Esophagus (tissue), 2 donors: Measurements from ENCODE around the gene PLPPR3. TPM values are rescaled to one million over a fixed set of nuclear protein-coding genes. Genes with fewer than 3 reads are reported as not detected.
"Not testable (repeated sequence)": the region's sequence is repeated elsewhere in the genome, so short reads cannot be mapped to it uniquely, and the experiment has no call there.

Source experiments
- H3K27ac ChIP-seq, 2 donors: one replicate each; pipeline ENCODE4 v1.5.1; 2013; ENCODE audit warnings: low read depth in 2 of 2, mild to moderate bottlenecking in 2 of 2, inconsistent platforms in 1 of 2, low read length in 1 of 2, moderate library complexity in 1 of 2
- H3K27me3 ChIP-seq, 2 donors: one replicate each; pipeline ENCODE4 v1.6.1; 2013; ENCODE audit warnings: low read length in 2 of 2, control low read depth in 1 of 2, mild to moderate bottlenecking in 1 of 2; ENCODE audit not compliant: insufficient read depth in 2 of 2, control insufficient read depth in 1 of 2
- H3K36me3 ChIP-seq, 2 donors: one replicate each; pipeline ENCODE4 v1.6.1; 2013; ENCODE audit warnings: low read length in 1 of 2; ENCODE audit not compliant: control insufficient read depth in 2 of 2, insufficient read depth in 2 of 2
- H3K4me1 ChIP-seq, 2 donors: one replicate each; pipeline ENCODE4 v1.6.1; 2013; ENCODE audit warnings: low read length in 1 of 2; ENCODE audit not compliant: control insufficient read depth in 2 of 2, insufficient read depth in 2 of 2
- H3K4me3 ChIP-seq, 2 donors: one replicate each; pipeline ENCODE4 v1.5.1; 2013; ENCODE audit warnings: low read length in 2 of 2, mild to moderate bottlenecking in 2 of 2, low read depth in 1 of 2, moderate library complexity in 1 of 2
- H3K9me3 ChIP-seq, 2 donors: one replicate each; pipeline ENCODE4 v1.6.1; 2013; ENCODE audit warnings: mild to moderate bottlenecking in 2 of 2, low read depth in 1 of 2, low read length in 1 of 2, moderate library complexity in 1 of 2; ENCODE audit not compliant: control insufficient read depth in 2 of 2, insufficient read depth in 1 of 2
- WGBS, 2 donors: extraction: QIAGEN DNeasy Blood & Tissue Kit; methylation state at CpG; one replicate each; pipeline ENCODE4 v1.1.7; 2013; 5-methylcytosine and 5-hydroxymethylcytosine counted together
- polyA plus RNA-seq, 2 donors: library from polyadenylated mRNA; stranded (reverse); fragments of 200-250 nt; gene quantifications; one replicate each; pipeline ENCODE4 v1.2.3, GENCODE V29; 2013
- donor health status: healthy with polysubstance abuse.
- donor health status: Bipolar disorder and iron deficiency.

The PLPPR3 gene
- polyA plus RNA-seq, 2 donors: not detected

DNA sequence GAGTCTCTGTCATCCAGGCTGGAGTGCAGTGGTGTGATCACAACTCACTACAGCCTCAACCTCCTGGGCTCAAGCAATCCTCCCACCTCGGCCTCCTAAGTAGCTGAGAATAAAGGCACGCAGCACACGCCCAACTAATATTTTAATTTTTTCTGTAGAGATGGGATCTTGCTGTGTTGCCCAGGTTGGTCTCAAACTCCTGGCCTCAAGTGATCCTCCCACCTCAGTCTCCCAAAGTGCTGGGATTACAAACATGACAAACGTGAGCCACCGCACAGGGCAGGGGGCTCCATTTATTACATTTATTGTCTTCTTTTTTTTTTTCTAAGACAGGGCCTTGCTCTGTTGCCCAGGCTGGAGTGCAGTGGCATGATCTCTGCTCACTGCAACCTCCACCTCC, 1.5 kb downstream of the PLPPR3 start:
- not testable (repeated sequence) for H3K9me3 ChIP-seq, H3K36me3 ChIP-seq, H3K4me3 ChIP-seq, H3K4me1 ChIP-seq, H3K27ac ChIP-seq
- H3K27me3 ChIP-seq: peaks cover 0 to 15% of the 10 kb centered on the region in 2 donors
- WGBS, 2 donors: 89 to 96% methylated on average over 5 of the region's 5 CpGs

DNA sequence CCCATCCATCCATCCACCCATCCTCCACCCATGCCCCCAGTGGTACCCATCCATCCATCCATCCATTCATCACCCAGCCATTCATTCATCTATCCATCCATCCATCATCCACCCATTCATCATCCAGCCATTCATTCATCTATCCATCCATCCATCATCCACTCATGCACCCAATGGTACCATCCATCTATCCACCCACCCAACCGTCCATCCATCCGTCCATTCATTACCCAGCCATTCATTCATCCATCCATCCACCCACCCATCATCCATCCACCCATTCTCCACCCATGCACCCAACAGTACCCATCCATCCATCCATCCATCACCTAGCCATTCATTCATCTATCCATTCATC, 5.3 kb downstream of the PLPPR3 start:
- Histone ChIP-seq H3K36me3 (peaks cover 0 to 16% of the 10 kb centered on the region in 2 donors), H3K4me3 (no peak overlapping the region), H3K27ac (no peak overlapping the region), H3K27me3 (peaks cover 0 to 5% of the 10 kb centered on the region in 2 donors), H3K9me3 (peaks cover 0 to 2% of the 10 kb centered on the region in 2 donors), H3K4me1 (no peaks in the 10 kb centered on the region)
- WGBS, 2 donors: 85 to 98% methylated on average over 2 of the region's 2 CpGs

DNA sequence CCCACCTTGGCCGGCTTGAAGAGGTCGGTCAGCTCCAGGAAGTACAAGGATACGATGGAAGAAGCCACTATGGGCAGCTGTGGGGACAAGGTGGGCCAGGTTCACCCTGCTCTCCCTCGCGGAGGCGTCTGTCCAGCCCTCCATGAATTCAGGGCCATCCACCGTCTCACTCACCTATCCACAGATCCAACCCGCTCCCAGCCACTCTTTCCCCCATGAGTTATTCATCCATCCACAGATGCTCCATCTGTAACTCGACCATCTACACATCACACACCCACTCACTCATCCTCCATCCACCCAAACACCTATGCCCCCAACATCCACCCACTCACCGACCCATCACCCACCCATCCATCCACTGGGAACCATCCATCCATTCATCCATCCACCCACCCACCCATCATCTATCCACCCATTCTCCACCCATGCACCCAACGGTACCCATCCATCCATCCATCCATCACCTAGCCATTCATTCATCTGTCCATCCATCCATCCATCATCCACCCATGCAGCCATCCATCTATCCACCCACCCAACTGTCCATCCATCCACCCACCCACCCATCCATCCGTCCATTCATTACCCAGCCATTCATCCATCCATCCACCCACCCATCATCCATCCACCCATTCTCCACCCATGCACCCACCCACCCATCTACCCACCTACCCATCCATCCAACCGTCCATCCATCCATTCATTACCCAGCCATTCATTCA, 5.8 kb downstream of the PLPPR3 start:
- Histone ChIP-seq H3K9me3 (peaks cover 0 to 2% of the 10 kb centered on the region in 2 donors), H3K4me3 (no peak overlapping the region), H3K27ac (no peak overlapping the region), H3K36me3 (peaks cover under 1 to 18% of the 10 kb centered on the region in 2 donors), H3K27me3 (no peaks in the 10 kb centered on the region), H3K4me1 (no peaks in the 10 kb centered on the region)
- 93 to 96% methylated on average over 13 of the region's 13 CpGs for WGBS, 2 donors

DNA sequence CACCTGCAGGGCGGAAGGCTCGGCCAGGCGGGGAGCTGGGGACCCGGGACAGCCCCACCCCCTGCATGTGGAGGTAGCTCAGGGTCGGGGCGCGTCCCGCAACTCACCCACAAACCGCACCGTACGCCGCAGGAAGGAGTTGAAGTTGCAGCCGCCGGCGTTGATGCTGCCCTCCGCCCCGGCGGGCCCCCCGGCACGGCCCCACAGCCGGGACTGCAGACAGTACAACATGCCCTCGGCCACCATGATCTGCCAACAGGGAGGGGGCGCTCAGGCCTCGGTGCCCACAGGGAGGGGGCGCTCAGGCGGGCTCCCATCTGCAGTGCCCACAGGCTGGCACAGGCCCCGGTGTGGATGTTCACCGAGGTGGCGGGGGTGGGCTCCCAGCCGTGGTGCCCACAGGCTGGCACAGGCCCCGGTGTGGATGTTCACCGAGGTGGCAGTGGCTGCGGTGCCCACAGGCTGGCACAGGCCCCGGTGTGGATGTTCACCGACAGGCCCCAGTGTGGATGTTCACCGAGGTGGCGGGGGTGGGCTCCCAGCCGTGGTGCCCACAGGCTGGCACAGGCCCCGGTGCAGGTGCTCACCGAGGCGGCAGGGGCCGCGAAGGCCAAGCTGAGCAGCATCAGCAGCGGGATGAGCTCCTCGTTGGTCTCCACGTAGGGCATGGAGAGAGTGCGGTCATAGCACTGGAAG, 6.5 kb downstream of the PLPPR3 start:
- WGBS, 2 donors: 91 to 92% methylated on average over 36 to 47 of the region's 47 CpGs
- Histone ChIP-seq H3K4me3 (no peak overlapping the region), H3K9me3 (peaks cover 0 to 2% of the 10 kb centered on the region in 2 donors), H3K4me1 (no peaks in the 10 kb centered on the region), H3K36me3 (peaks cover 3 to 24% of the 10 kb centered on the region in 2 donors), H3K27me3 (no peaks in the 10 kb centered on the region), H3K27ac (no peak overlapping the region)

DNA sequence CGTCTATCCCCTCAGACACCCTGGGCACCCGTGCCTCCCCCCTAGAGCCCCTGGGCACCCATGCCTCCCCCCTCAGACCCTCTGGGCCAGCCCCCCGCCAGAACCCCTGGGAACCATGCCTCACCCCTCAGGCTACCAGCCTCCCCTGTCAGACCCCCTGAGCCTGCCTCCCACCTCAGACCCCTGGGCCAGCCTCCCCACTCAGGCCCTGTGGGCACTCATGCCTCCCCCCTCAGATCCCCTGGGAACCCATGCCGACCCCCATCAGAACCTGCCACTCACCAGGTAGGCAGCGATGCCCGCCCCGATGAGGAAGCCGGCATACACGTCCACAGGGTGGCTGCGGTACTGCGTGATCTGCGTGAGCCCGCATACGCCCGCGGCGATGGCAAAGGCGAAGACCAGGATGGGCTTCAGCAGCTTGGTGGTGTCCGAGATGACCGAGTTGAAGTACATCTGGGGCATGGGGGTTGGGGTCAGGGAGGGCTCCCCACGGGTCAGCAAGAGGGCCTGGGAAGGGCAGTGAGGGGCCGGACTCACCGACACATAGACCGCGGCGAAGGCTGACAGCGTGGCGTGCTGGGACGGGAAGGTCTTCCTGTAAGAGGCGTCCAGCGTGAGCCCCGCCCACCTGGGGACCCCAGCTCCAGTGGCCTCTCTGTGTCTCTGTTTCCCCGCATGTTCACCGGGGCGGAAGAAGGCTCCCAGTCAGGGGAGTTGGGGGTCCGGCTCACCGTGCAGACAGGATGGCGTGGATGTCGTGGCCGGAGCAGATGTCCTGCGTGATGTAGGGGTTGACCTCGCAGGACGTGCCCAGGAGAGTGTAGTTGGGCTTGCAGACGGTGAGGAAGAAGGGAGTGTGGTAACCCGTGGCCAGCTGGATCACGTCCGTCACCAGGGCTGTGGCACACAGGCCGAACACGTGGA, 7.3 kb downstream of the PLPPR3 start:
- no peaks in the 10 kb centered on the region for H3K4me1 ChIP-seq
- peaks cover 0 to 2% of the 10 kb centered on the region in 2 donors for H3K9me3 ChIP-seq
- H3K27ac ChIP-seq: no peak overlapping the region
- H3K27me3 ChIP-seq: no peaks in the 10 kb centered on the region
- 85 to 86% methylated on average over 49 of the region's 49 CpGs for WGBS, 2 donors
- H3K4me3 ChIP-seq: no peak overlapping the region
- H3K36me3 ChIP-seq: peaks cover 3 to 30% of the 10 kb centered on the region in 2 donors

DNA sequence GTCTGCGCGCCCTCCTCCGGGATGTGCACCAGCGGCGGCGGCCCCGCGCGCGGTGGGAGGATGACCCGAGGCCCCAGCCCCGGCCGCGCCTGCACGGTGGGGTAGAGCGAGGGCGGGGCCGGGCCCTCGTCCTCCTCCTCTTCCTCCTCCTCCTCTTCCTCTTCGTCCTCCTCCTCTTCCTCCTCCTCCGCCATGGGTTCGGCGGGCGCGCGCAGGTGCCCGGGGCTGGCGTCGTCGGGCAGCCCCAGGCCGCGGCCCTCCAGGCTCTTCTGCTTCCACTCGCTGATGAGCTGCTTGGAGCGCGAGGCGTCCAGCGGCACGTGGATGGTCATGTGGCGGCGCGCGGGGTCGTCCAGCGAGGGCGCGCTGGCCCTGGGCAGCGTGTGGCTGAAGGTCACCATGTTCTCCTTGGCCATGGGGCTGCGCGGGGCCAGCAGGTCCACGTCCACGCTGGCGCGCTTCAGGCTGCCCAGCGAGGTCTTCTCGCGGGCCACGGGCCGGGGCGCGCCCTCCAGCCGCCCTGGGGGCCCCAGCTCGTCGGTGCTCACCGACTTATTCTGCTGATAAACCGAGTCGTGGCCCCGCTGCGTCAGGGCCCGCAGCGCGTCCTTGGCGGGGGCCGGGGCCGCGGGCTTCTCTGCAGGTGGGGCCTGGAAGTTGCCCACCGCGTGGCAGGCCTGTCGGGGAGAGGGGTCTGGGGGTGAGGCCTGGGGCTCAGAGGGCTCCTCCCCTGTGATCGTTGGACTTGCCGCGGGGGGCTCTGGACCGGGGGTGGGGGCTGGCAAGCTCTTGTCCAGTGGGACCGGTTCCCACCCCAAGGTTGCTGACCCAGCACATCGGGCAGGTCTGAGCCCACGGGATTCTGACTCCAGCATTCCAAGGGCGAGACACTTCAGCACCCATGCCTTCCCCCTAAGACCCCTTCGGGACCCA, 8.3 kb downstream of the PLPPR3 start:
- Histone ChIP-seq H3K9me3 (peaks cover 0 to 2% of the 10 kb centered on the region in 2 donors), H3K4me1 (no peaks in the 10 kb centered on the region), H3K27ac (no peak overlapping the region), H3K36me3 (peaks cover 3 to 37% of the 10 kb centered on the region in 2 donors), H3K27me3 (no peaks in the 10 kb centered on the region), H3K4me3 (no peak overlapping the region)
- WGBS, 2 donors: 90% methylated on average over 76 to 87 of the region's 87 CpGs

DNA sequence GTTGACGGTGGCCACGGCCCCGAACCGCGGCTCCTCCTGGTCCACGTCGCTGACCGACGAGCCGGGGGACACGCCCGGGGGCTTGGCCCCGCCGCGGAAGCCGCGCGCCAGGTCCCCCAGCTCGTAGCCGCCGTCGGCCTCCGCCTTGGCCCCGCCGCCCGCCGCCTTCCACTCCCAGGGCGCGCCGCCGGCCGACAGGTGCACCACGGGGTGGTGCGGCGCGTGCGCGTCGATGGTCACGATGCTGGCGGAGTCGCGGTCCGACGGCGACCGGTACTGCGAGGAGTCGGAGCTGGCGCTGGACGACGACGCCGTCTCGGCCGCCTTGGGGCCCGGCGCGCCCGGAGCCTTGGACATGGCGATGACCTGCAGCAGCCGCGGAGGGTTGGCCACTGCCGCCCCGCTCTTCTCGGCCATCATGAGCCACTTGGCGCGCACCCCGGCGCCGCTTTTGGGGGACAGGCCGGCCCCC, 9.0 kb downstream of the PLPPR3 start:
- no peaks in the 10 kb centered on the region for H3K27me3 ChIP-seq
- H3K36me3 ChIP-seq: peaks cover 3 to 41% of the 10 kb centered on the region in 2 donors
- H3K4me3 ChIP-seq: no peak overlapping the region
- WGBS, 2 donors: 95% methylated on average over 67 to 72 of the region's 72 CpGs
- peaks cover 0 to 2% of the 10 kb centered on the region in 2 donors for H3K9me3 ChIP-seq
- no peaks in the 10 kb centered on the region for H3K4me1 ChIP-seq
- H3K27ac ChIP-seq: no peak overlapping the region

DNA sequence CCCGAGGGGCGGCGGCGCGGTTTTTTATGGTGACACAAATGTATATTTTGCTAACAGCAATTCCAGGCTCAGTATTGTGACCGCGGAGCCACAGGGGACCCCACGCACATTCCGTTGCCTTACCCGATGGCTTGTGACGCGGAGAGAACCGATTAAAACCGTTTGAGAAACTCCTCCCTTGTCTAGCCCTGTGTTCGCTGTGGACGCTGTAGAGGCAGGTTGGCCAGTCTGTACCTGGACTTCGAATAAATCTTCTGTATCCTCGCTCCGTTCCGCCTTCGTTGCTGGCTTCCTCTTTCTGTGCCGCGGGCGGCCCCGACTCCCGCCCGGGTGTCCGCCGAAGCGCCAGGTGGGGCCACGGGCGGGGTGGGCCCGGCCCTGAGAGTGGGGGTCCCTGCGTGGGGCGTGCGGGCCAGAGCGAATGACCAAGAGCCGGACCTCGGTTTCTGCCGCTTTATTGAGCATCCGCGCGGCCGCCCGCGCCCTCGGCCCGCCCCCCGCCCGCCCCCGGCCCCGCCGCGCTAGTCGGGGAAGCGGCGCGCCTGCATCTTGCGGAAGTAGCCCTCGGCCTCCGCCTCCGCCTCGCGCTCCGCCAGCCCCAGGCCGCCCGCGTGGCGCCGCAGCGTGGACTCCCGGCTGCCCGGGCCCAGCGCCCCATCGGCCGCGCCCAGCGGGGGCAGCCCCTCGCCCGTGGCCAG, 9.6 kb downstream of the PLPPR3 start:
- Histone ChIP-seq H3K36me3 (peaks cover 3 to 45% of the 10 kb centered on the region in 2 donors), H3K27ac (no peak overlapping the region)

More for the DNA sequence above, 9.6 kb downstream of the PLPPR3 start:
- Histone ChIP-seq H3K9me3 (peaks cover 0 to 2% of the 10 kb centered on the region in 2 donors), H3K4me3 (no peak overlapping the region), H3K4me1 (no peaks in the 10 kb centered on the region), H3K27me3 (no peaks in the 10 kb centered on the region)
- 91 to 92% methylated on average over 74 to 80 of the region's 80 CpGs for WGBS, 2 donors
